HG02943 (cell line): Measurements from ENCODE around the gene DICER1.

Source experiments
- ATAC-seq: cut with Tn5 transposase; IDR thresholded peaks from one replicate; pipeline ENCODE4 v1.9.1; 2021; ENCODE audit warnings: mild to moderate bottlenecking, low read depth, moderate library complexity; ENCODE audit not compliant: unreplicated experiment

DICER1 gene

DNA sequence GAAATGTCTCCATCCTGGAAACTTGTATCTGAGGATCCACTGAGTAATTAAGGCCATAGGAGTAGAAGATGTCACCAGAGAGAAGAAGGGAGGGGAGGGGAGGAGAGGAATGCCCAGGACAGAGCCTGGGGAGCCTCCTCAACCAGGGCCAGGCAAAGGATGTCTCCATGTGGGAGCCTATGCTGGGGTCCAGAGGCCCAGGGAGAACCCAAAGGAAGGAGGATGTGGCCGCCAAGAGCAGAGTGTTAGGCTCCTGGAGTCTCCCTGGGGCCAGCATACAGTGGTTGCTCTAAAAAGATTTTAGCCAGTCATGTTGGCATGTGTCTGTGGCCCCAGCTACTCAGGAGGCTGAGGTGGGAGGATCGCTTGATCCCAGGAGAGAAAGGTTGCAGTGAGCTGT, 92.6 kb downstream of the DICER1 start:
- no peak for ATAC-seq

- ATAC-seq = no peak
Observed at GRCh38 chr14:95064256-95064655, 93.1 kb downstream of the DICER1 start.

DNA sequence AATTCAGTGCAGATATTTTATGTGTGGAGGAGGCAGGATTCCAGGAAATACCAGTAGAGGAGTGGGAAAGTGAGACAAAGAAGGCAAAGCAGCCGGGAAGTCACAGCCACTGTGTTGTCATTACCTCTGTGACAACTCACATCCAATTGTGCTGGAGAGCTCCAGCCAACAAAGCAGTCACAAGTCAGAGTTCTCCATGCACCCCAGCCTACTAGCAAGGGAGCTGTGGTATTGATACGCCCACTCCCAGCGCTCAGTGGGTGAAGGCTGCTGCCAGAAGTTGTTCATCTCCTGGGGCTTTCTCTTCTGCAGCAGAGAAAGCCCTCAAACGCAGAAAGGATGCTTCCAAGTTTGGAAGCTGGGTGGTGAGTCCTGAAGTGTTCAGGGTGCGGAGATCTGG, 93.9 kb downstream of the DICER1 start:
- ATAC-seq = no peak

DNA sequence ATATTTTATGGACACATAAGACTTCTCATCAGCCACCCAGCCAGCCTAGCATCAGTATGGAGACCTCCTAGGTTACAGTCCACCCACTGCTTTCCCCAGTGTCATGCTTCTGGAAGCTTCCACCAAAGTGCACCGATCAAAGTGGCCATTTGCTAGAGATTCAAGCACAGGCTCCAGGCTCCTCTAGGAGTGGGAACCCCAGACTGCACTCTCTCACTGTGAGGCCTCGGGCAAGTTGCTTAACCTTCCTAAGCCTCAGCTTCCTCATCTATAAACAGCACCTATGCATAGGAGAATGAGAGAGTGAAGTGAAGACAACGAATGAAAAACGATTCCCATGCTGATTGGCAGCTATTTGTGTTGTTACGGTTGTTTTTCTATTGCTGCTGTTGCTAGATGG, 94.4 kb downstream of the DICER1 start:
- no peak for ATAC-seq

DNA sequence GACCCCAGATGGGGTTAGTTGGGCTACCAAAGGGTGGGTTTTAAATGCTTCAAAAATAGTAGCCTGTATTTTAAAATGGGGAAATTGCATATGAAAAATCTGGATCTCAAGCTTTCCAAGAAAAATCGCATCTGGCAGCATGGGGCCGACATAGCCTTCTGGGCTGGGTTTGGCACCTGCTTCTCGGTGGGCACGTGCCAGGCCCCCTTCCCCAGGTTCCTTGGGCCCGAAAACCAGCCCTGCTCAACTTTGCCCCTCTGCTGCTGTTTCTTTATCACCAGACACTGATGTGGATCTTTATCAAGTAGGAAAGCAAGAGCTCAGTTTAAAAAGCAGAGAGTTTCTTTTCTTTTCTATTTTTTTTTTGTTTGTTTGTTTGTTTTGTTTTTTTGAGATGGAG, 95.1 kb downstream of the DICER1 start:
- no peak for ATAC-seq

- no peak for ATAC-seq
Observed at GRCh38 chr14:95061317-95062093, 95.8 kb downstream of the DICER1 start.

- ATAC-seq = no peak
Observed at GRCh38 chr14:95059126-95059525, 98.2 kb downstream of the DICER1 start.

- no peak for ATAC-seq
Observed at GRCh38 chr14:95058491-95058890, 98.8 kb downstream of the DICER1 start.

- ATAC-seq = no peak
Observed at GRCh38 chr14:95057851-95058250, 99.5 kb downstream of the DICER1 start.

DNA sequence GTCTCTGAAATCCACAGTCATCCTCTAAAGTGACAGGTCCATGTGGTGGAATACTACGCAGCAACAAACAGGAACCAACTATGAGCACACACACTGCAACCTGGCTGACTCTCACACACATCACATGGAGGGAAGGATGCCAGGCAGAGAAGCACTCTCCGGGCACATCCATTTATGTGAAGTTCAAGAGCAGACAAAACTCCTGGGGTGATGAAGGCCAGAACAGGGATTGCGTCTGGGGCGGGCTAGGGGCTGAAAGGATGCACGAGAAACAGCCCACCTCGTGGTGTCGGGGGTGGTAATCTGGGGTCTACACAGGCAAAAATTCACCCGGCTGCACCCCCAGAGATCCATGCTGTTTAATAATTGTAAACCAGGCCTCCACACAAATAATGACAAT, 100.2 kb downstream of the DICER1 start:
- no peak for ATAC-seq

DNA sequence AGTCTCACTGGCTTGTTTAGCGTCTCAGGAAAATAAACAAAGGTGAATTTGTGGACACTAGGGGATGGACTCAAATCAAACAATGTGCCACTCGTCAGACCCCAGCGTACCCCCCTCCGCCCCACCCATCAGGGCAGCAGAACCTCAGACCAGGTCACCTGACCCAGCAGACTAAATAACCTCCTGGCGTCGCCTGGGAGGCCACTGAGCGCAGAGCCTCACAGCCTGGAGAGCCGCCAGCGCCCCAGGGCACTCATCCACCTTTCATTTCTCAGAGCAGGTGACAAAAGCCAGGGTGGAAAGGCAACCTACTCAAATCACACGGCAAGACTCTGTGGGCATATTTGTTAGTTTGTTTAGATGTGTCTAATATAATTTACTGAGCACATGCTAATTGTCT, 100.9 kb downstream of the DICER1 start:
- ATAC-seq = no peak

- no peak for ATAC-seq
Observed at GRCh38 chr14:95055318-95055717, 102.0 kb downstream of the DICER1 start.

DNA sequence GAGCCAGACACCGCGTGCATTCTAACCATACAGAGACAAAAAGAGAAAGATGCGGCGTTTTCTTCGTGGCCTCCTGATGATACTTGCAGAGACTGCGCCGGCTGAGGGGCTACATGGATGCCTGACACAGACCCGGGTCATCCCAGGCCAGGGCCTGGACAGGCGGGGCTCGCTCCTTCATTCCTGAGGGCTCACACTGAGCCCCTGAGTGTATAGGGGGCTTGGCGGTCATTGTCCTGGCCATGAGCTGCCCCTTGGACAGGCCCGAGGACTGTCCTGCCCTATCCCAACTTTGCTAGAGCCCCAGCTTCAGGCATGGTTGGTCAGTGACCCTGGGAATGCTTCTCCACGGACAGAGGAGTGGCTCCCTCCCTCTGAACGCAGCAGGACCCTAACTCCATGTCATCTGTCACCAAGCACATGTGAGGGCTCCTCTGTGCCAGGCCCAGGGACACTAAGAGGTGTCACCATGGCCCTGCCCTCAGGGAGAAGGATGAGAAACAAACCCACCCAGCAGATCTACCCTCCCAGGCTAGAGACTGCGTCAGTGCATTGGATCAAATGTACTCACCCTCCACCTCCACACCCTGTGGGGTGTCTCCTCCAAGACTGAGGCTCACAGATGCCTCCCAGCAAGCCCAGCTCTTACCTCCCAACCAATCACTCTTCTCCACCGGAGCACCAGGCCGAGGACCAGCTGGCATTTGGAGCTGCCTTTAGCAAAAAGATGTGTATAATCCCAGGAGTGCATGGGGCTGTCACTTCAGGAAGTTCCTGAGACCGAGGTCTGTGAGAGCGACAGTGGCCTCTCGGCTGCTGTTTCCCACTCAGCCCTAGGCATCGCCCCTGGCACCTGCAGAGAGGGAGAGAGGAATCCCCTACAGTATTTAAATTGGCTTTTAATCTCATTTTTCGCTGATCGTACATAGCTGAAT, 102.7 kb downstream of the DICER1 start:
- ATAC-seq = no peak

DNA sequence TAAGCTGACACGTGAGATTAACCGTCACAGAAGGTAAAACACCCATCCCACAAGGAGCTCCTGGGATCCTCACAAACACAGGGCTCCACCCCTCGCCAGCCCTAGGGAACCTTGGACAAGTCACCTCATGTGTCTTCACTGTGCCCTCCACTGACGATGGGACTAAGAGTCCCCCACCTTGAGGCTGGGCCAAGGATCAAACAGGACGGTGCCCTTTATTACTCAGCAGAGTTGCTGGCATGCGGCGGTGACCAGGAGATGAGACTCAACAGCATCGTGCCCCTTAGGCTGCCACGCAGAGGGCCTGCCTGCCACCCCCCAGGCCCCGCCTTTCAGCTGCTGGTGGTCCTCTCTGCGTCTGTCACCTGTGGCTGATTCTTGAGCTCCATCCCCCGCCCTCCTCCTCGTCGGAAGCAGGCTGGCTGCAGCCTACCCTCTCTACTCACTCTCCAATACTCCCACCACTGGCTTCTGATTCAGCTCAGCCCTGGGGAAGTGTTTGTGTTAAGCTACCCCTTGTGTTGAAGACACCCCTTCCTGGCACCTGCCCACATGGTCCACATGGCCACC, 105.2 kb downstream of the DICER1 start:
- ATAC-seq = no peak

- no peak for ATAC-seq
Observed at GRCh38 chr14:95049952-95050351, 107.4 kb downstream of the DICER1 start.

DNA sequence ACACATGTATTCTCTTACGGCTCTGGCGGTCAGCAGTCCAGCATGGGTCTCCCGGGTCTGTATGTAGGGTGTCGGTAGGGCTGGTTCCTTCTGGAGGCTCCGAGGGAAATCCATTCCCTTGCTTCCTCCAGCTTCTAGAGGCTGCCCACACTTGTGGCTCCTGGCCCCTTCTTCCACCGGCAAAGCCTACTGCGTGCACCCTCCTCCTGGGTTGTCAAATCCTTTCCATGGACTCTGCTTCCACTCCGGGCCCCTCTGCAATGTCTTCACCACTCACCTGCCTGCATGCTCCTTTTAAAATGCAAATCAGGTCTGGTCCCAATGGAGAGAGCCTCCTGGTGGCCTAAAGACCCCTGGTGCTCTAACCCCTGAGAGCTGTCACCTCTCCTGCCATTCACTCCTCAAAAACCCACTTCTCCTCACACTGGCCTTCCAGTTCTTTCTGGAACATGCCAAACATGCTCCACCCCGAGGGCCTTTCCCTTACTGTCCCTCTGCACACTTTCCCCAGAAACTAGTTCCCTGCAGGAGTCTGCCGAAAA, 108.5 kb downstream of the DICER1 start:
- no peak for ATAC-seq

DNA sequence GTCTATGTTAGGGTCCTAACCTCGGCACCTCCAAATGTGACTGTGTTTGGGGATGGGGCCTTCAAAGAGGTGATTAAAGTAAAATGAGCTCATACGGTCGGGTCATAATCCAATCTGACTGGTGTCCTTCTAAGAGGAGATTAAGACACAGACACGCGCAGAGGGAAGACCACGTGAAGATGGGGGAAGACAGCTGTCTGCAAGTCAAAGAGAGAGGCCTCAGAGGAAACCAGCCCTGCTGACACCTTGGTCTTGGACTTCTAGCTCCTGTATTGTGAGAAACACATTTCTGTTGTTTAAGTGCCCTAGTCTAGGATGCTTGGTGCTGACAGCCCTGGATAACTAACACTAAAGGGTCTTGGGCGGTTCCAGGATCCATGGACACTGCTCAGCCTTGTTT, 109.6 kb downstream of the DICER1 start:
- ATAC-seq = no peak

DNA sequence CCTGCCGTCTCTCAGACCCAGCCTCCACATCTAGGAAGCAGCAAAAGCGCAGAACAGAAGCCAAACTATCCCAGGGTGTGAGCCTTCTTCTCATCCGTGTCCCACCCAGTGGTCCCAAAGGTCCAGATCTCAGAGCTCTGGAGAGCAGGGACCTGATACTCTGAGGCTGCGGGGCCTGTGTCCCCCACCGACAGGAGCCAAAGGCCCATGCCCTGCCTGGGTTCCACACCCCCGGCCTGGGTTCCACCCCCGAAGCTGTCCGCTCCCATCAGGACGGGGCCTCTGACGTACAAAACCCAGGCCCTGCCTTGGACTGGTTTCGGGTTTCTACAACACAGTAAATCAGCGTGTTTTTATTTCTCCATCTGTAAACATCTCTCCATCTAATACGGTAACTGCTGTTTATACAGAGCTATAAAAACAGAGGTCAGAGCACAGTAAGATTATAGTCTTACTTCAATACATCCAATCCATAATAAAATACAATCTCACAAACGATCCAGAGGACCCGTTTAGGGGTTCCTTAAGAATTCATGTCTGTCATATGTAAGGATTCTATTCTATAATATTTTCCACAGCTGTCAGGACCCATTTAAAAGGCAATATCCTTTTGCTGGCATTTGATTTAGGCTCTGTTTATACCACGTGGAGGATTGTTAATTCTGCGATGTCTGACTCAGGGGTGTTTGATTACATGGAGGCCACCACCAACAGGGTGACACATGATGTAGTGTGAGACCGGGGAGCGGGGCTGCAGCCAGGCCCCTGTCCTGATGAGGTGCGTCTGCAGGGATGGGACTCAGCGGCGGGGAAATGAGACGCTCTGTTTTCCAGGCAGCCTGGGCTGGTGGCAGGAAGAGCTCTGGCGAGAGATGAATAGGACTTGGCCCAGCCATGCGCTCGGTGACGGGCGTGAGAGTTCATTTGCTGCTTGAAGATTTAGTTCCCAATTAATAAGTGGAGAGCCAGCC, 110.3 kb downstream of the DICER1 start:
- no peak for ATAC-seq

DNA sequence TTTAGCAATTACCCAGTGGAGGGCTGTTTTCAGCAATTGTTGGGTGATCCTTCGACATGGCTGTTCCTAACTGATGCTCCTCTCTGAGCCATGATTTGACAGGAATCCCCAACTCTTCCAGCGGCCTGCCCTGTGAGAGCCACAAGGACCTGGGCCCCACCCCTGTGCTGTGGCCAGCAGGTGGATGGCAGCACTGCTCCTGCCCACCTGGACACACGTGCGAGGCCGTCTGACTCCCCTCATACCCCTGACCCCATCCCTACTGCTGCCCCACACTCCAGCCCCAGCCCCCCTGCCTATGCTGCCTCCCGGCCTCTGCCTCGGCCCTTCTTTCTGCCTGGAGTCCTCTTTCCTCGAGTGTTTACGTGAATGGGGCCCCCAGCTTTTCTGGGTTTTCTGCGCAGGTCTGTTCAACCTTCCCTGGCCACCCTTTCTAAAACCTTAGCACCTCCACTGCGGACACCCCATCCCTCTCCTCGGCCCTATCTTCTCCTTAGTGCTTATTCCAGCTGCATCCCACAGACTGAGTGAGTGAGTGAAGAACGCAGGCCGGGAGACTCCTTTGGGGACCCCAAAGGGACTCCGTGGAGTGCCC, 111.4 kb downstream of the DICER1 start:
- ATAC-seq = no peak
